ENCODE measurements around the gene SPATA4.
"Not testable (repeated sequence)": the region's sequence is repeated elsewhere in the genome, so short reads cannot be mapped to it uniquely, and the experiment has no call there.

The SPATA4 gene

DNA sequence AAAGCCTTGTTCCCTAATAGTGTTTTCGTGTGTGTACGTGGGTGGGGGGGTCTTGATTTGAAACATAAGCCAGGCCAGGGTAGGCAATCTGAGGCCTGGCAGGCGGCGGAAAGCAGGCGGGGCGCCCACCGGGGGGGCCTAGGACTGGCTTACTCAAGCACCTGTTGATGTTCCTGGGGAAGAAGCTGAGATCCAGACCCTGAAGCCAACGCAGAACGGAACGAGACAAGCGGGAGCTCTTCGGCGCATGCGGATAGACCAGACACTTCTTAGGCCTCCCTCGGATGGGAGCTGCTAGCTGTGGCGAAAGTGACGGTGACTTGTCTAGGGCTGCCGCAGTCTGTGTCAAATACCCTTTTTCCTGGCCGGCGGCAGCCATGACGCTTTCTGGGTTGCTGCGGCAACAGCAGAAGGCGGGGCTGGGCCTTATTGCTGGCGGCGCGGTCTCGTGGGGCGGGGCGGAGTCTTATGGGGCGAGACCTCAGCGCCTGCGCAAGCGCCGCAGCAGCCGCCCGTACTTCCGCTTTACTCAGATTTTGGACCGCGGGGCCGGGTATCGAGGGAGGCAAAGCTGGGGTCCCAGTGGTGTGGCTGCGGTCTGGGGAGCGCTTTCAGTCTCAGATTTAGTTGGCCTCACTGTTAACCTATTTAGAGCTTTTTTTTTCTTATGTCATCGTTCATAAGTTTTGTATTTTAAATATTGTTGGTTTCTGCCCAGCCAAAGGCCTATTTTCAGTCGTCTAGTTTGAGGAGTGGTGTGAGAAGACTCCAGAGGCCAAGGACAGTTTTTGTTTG lies at the start of gene SPATA4:
TSS of gene SPATA4 (minus strand) at position 402 of the 795 bp plus-strand sequence. CDS start at position 379, 23 bp downstream.
- DNase-seq (ENCODE audit: low spot score) = peak; percentile 92

- no peak for DNase-seq (ENCODE audit: low spot score)
Observed at GRCh38 chr4:176242764-176243347, 47.5 kb upstream of the SPATA4 start.

GRCh38 chr4:176241703-176242102 lies 46.3 kb upstream of the SPATA4 start:
- no peak for DNase-seq (ENCODE audit: low spot score)

DNA sequence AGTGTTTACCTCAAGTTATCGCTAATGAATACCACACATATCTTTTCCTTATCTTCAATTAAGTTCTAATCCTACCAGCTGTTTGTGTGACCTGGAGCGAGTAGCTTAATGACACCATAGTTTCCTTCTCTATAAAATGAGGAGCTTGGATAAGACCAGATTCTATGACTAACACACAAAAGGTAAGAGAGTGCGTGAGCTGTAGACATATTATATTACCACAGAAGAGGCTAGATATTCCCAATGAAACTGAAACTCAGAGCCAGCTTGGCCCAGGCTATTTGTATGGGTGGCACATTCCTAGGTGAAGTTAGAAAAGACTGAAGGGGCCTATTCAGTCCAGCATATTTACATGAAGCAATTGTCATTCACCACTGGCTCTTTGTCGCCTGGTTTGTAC lies 43.4 kb upstream of the SPATA4 start:
- no peak for DNase-seq (ENCODE audit: low spot score)

DNA sequence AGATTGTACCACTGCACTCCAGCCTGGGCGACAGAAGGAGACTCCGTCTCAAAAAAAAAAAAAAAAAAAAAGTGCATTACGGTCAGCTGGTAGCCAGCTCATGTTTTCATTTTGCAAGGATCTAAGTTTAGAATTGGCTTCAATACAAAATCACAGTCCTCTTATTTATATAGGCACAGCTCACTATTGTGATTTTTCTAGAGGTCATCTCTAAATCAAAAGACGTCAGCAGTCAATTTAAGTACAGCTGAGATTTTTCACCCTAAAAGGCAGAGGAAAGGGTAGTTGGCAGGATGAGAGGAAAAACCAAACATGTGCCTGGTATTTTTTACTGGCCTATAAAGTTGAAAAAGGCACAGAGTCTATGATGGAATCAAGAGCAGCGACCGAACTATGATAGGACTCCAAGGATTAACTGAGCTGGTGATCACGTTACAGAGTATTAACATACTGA lies 42.8 kb upstream of the SPATA4 start:
- no peak for DNase-seq (ENCODE audit: low spot score)

DNA sequence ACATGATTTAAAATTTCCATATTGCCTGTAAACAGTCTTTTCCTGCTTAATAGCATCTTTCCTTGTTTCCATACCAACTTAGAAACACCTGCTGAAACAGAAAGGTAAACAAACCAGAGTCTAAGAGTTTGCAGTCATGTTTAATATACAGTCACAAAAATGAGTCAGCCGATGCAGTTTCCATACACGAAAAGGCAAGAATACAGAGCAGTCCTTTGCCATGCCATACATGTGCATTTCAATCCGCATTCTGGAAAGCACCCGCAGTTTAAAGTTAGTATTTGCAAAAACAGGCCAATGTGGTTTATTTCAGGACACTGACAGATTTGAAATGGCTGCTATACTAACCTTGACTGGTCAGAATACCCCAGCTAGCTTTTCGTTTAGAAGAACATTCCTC lies 41.6 kb upstream of the SPATA4 start:
- no peak for DNase-seq (ENCODE audit: low spot score)

DNA sequence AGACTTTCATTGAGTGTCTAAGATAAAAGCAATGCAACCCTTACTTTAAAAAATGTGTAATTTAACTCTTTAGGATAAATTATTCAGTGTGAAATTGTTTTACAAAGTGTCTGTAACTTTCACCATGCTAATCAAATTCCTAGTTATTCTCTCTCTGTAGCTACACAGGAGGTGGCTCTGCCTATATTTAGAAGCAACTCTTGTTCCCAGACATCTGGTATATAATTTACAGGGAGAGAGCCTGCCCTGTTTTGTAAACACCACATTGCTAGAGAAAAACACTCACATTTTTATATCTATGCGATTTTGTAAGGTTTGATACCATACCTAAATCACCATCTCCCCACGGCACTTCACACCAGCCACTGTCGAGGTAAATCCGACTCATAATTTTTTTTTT lies 35.5 kb upstream of the SPATA4 start:
- no peak for DNase-seq (ENCODE audit: low spot score)

DNA sequence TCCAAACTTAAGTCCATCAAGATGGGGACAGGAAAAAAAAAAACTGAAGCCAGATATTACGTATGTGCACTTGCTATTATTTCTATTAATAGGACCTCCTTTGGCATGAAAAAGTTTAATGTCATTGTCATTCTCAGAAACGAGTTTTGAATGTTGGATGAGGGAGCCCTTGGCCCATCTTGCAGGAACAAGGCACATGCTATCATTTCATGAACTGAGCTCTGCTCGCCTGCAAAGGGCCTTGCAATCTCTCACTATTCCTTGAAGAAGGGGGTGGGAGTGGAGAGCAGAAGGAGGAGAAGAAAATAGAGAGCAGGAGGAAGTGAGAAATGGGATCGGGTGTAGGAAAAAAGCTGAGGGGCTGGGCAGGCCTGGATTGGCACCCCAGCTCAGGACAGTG lies 34.3 kb upstream of the SPATA4 start:
- no peak for DNase-seq (ENCODE audit: low spot score)

DNA sequence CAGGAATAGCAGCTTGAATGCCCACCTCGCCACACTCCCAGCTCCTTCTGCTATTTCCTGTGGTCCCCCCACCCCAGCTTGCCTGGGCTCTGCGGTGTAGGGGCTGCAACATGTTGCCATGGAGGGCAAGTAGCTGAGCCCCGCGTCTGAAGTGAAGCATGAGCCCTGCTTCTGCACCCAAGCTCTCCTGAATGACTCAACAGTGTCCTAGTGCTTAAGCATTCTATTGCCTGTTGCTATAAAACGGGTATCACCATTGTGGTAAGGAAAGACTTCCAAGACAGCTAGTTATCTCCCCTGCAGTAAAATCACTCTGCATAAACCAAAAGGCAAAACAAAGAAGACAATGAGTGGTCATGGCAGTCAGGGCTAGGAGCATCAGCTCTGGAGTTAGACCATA lies 31.4 kb upstream of the SPATA4 start:
- no peak for DNase-seq (ENCODE audit: low spot score)

GRCh38 chr4:176223561-176223960 lies 28.2 kb upstream of the SPATA4 start:
- no peak for DNase-seq (ENCODE audit: low spot score)

DNA sequence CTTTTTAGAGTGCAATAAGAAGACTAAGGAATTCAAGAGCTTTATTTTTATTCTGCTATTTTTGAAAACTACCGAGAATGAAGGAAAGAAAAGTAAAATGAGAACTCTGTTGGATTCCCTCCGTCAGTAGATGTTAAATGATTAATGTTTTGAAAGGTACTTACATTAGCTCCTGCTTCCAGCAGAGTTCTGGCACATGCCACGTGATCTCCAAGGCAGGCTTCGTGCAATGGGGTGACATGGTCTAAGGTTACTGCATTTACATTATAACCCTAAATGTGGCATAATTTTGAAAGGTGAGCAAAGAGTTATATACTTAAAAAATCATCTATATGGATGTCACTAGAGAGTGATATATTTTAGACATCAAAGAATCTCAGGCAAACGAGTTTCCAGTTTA lies 26.8 kb upstream of the SPATA4 start:
- DNase-seq (ENCODE audit: low spot score) = no peak

DNA sequence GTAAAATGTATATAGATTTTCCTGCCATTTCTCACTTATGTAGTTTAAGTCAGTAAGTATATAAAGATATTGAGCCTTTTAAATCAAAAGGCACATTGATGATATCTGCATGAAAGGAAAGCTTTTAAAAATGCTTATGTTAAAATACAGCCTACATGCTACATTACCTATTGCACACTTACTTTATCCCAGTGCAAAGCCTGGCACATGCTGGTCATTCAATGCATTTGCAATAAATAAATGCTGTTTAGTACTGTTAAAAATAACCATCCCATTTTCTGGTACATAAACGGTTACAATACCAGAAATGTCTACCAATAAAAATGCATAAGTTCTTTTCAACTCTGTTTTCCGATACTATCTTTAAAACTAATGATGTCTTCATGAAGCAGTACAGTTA lies 22.1 kb upstream of the SPATA4 start:
- no peak for DNase-seq (ENCODE audit: low spot score)

GRCh38 chr4:176212351-176212750 lies 17.0 kb upstream of the SPATA4 start:
- not testable (repeated sequence) for DNase-seq (ENCODE audit: low spot score)

DNA sequence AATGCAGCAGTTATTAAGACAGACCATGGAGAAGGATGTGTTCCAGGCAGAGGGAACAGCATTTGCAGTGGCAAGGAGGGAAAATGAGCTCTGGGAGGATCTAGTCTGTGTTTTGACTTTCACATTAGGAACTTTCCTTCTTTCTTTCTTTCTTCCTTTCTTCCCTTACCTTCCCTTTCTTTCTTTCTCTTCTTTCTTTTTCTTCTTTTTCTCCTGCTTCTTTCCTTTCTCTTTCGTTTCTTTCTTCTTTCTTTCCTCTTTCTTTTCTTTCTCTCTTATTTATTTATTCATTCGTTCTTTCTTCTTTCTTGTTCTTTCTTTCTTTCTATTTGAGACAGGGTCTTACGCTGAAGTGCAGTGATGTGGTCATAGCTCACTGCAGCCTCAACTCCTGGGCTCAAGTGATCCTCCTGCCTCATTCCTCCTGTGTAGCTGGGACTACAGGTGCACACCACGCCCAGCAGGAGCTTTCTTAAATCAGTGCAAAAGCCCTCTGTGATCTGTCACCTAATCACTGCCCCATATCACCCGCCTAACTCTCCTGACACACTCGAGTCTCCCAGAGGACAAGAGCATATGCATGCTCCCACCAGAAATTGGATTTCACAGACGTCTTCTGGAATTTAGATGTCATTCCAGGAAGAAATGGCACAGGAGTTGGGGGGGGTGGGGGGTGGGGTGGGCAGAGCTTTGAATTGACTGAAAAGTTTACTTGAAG lies 15.4 kb upstream of the SPATA4 start:
- DNase-seq (ENCODE audit: low spot score) = no peak

DNA sequence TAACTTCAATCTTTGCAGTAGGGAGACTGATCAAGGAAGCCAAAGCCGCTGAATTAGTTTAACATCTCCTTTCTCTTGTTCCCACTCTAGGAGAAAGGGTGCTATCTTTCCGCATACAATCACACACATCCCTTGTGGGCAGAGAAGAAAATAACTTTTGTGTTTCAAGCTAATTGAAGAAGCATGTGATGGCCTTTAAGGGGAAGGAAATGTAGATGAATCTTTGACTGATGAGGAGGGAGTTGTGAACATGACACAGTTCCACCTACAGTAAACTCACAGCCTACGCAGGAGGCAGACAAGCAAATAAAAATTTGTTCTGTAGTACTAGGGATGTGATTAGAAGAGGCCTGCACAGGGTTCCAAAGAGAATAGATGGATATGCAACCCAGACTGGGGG lies 14.7 kb upstream of the SPATA4 start:
- DNase-seq (ENCODE audit: low spot score) = no peak

DNA sequence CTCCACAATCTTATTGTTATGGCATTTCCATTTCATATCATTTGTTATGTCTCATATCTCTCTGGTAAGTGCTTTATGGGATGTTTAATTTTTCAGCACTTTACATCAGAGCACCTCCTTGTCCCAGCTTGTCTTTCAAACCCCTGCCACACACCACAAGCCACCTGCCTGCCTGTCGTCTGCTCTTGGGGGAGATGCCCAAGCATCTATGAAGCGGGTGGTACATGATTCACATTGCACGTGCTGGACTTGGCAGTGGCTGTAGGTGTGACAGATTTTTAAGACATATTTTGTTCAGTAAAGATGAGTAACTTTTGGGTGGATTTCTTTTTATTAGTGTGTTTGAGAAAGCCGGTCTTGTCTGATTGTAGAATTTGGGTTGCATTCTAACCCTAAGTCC lies 14.2 kb upstream of the SPATA4 start:
- DNase-seq (ENCODE audit: low spot score) = no peak

DNA sequence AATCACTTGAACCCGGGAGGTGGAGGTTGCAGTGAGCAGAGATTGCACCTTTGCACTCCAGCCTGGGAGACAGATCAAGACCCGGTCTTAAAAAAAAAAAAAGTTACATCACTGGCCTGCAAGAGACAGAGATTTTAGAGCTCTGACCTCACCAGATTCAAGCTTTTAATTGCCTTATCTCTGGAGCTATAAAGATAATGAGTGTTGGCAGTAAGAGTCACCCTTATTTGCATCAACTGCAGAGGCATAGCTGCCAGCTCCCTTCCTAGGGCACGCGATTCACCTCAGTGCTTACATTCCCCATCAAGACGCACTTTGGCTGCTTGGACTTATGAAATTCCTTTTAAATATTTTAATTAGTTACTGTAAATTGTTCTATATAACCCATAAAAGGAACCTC lies 12.5 kb upstream of the SPATA4 start:
- no peak for DNase-seq (ENCODE audit: low spot score)

DNA sequence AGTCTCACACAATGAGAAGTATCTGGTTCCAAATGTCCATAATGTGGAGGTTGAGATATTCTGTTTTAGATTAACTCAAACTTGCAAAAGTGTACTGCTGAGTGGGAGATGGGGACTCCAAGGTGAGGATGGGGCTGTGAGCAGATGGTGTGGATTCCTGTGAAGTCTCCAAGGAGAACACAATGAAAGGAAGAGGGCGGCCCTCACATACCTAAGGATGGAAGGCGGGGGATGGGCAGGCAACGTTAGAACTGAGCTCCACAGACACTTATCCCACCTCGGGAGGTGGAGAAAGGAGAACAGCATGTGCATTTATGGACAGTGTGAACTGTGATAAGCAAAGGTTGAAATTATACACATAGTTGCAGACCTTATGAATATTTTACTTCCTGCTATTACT lies 9.9 kb upstream of the SPATA4 start:
- no peak for DNase-seq (ENCODE audit: low spot score)

DNA sequence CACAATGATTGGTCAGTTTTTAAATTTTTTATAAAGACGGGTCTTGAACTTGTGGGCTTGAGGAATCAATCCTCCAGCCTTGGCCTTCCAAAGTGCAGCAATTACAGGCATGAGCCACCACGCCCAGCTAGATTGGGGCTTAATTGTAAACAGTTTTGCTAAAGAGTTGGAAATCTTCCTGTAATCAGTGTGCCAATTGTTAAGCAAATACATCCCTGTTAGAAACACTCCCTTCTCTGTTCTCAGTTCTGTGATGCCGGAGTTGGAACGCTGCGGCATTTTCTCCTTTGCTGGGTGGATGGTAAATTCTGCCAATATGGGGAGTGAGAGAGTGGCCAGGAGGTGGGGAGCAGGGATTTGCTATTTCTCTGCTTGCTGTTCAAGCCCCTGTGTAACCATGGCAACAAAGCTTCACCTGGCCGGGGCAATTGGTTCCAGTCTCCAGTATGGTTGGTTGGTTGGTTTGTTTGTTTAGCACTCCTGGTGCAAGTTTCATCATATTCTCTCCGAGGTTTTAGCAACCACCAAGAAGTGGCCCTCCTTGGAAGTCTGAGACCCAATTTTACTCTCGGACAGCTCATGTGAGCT lies 3.0 kb upstream of the SPATA4 start:
- DNase-seq (ENCODE audit: low spot score) = no peak

DNA sequence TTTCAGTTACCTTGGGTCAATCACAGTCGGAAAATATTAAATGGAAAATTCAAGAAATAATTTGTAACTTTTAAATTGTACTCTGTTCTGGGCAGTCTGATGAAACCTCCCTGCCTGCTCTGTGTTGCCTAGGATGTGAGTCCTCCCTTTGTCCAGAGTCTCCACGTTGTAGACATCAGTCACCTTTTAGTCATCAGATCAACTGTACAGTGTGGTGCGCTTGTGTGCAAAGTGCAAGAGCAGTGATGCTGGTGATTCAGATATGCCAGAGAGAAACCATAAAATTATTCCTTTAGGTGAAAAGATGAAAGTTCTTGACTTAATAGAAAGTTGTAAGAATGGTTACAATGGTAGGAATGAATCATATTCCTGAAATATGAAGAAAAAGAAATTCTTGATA lies 1.4 kb downstream of the SPATA4 start:
- no peak for DNase-seq (ENCODE audit: low spot score)

GRCh38 chr4:176193126-176193525 lies 2.3 kb downstream of the SPATA4 start:
- no peak for DNase-seq (ENCODE audit: low spot score)

DNA sequence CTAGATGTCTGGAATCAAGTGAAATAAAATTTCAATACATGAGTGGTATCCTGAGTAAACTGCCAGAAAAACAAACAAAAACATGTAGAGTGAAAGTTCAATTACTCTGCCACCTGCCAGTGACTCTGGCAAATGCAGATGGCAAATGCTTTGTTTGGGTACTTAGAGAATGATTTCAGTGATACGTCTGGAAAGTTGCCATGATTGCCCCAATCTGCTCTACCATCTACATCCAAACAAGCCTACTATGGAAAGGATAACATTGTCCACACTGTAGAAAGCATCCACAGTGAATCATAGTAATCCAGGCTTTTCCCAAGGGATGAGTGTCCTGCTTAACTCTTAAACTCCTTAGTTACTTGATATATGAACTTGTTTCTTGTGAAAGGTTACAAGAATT lies 3.4 kb downstream of the SPATA4 start:
- DNase-seq (ENCODE audit: low spot score) = no peak
